GM18499 (cell line): ENCODE results near the gene PXDC1.

Experiments
- ATAC-seq: cut with Tn5 transposase; IDR thresholded peaks from one replicate; pipeline ENCODE4 v1.9.1; 2021; ENCODE audit warnings: moderate number of reproducible peaks; ENCODE audit not compliant: insufficient read depth, unreplicated experiment

The PXDC1 gene

GRCh38 chr6:3749067-3749841 is 2.3 kb downstream of the PXDC1 start:
- ATAC-seq = no peak

- ATAC-seq = no peak
Observed at GRCh38 chr6:3748208-3749066, 3.1 kb downstream of the PXDC1 start.

DNA sequence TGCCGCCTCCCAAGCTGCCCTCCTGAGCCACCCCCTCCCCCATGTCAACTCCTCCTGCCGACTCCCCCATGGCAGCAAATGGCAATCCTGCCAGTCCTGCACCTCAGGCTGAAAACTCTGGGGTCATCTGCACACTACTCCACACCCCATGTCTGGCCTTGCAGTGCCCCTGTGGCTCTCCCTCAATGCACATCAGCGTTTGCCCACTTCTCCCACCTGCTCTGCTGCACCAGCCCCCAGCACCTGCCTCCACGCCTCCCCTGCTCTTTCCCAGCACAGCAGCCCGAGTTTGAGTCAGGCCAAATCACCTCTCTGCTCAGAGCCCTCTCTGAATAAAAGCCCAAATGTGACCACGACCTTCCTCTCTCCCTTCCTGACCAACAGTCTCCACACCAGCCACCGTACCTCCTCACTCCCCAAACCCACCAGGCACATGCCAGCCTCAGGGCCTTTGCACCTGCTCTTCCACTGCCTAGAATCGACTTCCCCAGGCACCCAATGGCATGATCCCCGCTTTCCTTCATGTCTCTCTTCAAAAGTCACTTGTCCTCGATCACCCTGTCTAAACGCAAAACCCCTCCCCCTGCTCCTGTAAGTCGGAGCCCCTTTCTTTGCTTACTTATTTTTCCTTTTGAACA is 4.3 kb downstream of the PXDC1 start:
- ATAC-seq = no peak

DNA sequence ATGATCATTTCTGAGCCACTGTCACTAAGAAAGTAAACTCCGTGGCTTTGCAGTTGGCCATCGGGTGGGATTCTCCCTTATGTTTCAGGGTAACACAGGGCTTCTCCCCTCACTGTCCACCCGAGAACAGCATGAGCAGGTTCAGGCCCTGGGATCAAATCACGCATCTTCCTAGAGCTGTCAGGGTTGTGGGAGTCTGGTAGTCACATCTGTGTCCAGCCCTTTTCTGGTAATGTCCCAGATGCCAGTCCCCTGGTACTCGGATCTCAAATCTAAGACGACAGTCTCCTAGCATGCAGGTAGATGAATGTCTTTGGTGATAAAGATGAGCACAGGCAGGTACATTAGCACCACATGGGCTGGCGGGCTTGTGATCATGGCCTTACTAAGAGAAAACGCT is 4.8 kb downstream of the PXDC1 start:
- ATAC-seq = no peak

GRCh38 chr6:3746119-3746691 is 5.3 kb downstream of the PXDC1 start:
- ATAC-seq = no peak

GRCh38 chr6:3745566-3746118 is 5.9 kb downstream of the PXDC1 start:
- ATAC-seq = no peak

DNA sequence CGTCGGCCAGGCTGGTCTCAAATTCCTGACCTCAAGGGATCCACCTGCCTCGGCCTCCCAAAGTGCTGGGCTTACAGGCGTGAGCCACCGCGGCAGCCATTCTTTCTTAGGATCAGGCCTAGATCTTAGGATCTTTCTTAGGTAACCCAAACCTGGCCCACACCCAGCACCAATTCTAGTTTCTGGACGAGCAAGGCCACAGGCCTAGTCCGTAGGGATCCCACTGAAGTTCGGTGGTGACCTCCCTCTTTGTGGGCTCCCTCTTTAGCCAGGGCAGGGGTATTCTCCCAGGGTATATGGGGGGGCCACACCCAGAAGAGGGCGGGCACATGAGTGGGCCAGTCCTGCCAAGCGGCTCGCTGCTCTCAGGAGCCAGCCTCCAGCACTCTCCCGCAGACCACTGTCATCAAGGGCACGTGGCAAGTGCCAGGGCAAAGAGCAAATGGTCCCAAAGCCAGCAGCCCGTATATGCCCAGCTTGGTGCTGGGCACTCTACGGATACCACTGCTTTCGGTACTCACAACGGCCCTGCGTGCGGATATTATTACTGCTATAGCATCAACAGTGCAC is 6.5 kb downstream of the PXDC1 start:
- ATAC-seq = no peak

GRCh38 chr6:3744211-3744900 is 7.2 kb downstream of the PXDC1 start:
- no peak for ATAC-seq

GRCh38 chr6:3743541-3743940 is 8.0 kb downstream of the PXDC1 start:
- ATAC-seq = no peak

DNA sequence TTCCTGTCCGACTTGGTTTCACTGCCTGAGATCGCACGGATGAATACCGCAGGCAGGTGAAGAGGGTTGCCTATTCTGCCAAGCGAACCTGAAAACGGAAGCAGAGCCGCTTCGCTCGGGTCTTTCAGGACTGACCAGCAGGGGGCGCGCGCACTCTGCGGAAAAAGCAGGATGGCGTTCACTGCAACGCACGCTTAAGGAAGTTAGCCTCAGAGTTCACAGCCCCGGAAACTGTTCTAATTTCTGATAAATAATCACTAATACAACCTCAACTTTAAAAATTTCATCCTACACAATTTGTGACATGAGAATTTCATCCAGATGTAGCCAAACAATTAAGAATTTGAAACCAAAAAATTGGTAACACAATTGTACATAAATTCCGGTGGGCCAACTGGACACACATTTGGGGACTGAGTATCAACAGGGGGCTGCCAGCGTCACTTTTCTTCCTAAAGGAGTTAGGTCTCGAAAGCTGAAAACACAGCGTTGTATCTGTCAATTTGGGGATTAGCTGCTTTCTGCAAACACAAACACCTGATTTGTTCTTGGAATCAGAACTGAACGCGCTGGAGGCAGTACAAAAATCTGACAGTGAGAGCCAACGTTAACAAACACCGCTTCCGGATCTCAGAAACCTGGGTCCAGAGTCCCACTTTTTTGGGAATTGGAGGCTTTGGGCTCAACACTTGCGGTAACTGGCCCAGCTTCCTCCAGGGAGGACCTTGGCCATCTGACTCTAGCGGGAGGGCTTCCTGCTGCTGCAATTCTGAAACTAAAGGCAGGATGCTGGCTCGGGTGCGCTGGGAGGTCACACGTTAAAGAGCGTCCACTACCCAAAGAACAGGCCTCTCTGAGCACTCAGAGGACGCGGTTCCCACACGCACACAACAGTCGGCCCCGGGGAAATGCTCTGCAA is 8.8 kb downstream of the PXDC1 start:
- ATAC-seq = no peak

- no peak for ATAC-seq
Observed at GRCh38 chr6:3742076-3742425, 9.5 kb downstream of the PXDC1 start.

DNA sequence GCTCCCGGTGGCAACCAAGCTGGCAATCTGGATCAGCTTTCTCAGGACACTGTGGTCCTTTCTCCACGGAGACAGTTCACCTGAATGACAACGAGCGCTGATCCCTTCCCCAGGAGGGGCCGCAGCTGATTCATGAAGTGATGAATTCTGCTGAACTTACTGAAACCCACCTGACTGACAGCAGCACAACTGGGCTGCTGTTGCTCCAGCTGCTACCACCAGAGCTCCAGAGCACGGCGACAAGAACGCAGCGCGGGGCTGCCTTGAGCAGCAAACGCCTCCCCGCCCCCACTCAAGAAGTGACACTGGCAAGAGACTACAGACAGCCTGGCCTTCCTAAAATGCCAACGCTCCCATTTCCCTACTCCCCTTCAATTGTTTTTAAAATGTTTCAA is 10.0 kb downstream of the PXDC1 start:
- no peak for ATAC-seq

DNA sequence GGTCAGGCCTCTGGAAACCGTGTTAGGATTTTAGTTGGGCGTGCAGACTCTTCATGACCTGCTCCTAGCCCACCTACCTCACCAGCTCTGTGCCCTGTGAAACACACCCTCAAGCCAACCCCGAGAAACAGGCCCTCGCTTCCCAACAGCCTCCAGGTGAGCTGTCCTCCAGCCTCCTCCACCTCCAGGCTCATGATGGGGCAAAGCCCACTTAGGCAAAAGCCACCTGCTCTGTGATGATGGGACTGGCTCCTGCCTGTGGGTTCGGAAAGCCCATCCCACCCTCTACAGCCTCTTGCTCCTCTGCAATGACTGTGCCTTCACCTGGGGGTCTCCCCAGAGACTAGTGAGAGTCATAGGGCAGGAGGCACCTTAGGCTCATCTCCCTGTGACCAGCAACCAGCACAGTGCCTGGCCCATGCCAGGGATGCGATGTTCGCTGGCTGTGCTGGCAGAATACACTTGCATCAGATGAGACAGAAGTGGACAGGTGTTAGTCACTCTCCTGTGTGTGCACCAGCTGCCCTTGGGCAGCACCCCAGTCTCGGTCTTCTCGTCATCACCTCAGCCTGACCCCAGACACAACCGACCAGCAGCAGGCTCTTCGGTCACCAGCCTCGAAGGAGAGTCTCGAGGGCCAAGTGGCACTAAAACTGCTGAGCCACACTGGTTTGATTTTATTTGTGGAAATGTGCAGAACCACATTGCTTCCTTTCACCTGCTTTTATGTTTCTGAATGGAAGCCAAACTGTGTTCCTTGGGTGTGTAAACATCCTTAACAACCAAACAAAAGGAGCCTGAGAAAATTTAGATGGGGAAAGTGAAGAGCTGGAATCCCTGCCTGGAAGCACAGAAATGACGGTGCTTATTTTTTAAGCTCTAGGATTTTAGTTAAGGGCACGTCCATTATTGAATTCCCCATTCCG is 10.7 kb downstream of the PXDC1 start:
- ATAC-seq = no peak

DNA sequence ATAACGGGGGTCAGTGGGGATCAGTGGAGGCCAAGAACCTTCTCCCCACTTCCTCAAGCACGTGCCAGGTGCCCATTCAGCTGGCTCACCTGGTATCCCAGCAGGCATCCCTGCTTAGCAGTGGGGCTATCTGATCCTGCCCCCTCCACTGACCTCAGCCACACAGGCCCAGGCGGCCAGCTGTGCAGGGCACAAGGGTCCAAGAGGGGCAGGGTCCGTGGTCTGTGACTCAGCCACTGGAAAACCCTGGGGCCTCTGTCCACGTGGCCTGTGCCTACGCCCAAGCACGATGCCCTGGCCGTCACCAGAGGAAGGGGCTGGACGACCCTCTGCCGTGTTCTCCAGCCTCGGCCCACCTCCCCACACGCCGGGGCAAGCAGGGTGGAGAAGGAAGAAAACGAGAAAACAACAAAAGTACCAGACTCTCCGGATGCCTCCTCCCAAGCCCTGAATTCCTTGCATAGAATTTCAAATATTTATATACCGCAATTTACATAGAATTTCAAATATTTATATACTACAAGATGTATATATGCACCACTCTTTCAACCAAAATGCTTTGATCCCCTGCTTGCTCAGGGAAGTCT is 12.1 kb downstream of the PXDC1 start:
- ATAC-seq = no peak

- ATAC-seq = no peak
Observed at GRCh38 chr6:3738381-3739131, 13.0 kb downstream of the PXDC1 start.

GRCh38 chr6:3737831-3738210 is 13.7 kb downstream of the PXDC1 start:
- ATAC-seq = no peak
